Activated naive CD4-positive, alpha-beta T cell treated with anti-CD3 and anti-CD28 coated beads, Interleukin-2, amount 50 U/mL, for 24 hours (primary cell): ENCODE measurements around the gene SEC14L1.

Experiments
- H3K27ac Mint-ChIP-seq: one replicate; pipeline ENCODE4 v1.8.0; 2021; ENCODE audit warnings: mild to moderate bottlenecking, mixed read lengths
- H3K27me3 Mint-ChIP-seq: one replicate; pipeline ENCODE4 v1.8.0; 2021; ENCODE audit warnings: mixed read lengths
- H3K36me3 Mint-ChIP-seq: one replicate; pipeline ENCODE4 v1.8.0; 2021; ENCODE audit warnings: mixed read lengths
- H3K4me1 Mint-ChIP-seq: one replicate; pipeline ENCODE4 v1.8.0; 2021; ENCODE audit warnings: mixed read lengths
- H3K4me3 Mint-ChIP-seq: one replicate; pipeline ENCODE4 v1.8.0; 2021; ENCODE audit warnings: mild to moderate bottlenecking, mixed read lengths
- H3K9me3 Mint-ChIP-seq: one replicate; pipeline ENCODE4 v1.8.0; 2021; ENCODE audit warnings: mixed read lengths

Gene SEC14L1

GRCh38 chr17:77217123-77217522, 76.4 kb downstream of the SEC14L1 start:
- no peaks in the 10 kb centered on the region for H3K27me3 Mint-ChIP-seq
- no peaks in the 10 kb centered on the region for H3K9me3 Mint-ChIP-seq
- H3K4me1 Mint-ChIP-seq, result no peaks in the 10 kb centered on the region
- peaks cover 1% of the 10 kb centered on the region for H3K36me3 Mint-ChIP-seq
- H3K4me3 Mint-ChIP-seq, result no peak overlapping the region
- H3K27ac Mint-ChIP-seq, result no peak overlapping the region

DNA sequence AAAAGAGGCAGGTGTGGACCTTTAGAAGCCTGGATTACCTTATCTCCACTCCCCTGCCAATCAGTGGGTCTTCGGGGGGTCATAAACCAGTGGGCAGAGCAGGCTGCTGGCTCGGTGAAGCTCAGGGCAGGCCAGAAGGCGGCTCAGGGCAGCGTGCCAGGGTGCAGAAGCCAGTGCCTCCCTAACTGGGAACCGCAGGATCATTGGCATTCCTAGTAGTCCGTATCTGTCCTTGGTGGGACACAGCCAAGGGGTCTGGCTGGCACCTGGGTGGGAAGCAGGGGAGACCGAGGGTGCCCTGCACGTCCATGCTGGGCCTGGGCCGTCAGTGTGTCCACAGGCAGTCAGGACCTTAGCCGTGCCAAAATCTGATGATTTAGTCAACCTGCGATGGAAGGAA, 76.8 kb downstream of the SEC14L1 start:
- Mint-ChIP-seq H3K4me1 (no peaks in the 10 kb centered on the region), H3K36me3 (peaks cover 1% of the 10 kb centered on the region), H3K9me3 (no peaks in the 10 kb centered on the region), H3K27me3 (no peaks in the 10 kb centered on the region), H3K27ac (no peak overlapping the region), H3K4me3 (no peak overlapping the region)

DNA sequence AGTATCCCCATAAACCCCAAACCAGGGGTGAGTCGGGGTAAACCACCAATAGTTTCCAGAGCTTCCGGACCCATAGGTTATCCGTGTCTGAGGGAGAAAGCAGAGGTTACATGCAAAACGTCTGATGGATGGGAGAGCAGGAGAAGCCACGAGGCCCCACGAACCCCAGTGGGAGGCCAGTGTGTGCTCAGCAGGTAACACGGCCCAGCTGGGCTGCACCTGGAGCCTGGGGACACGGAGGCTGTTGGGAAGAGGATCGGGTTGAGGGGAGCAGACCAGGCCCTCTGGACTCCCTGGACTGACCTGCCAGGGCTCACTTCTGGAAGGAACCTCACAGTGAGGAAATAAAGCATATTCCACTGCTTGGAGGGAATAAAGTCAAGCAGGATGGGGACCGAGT, 78.1 kb downstream of the SEC14L1 start:
- H3K36me3 Mint-ChIP-seq, result peaks cover 1% of the 10 kb centered on the region
- H3K4me1 Mint-ChIP-seq, result no peaks in the 10 kb centered on the region
- no peak overlapping the region for H3K4me3 Mint-ChIP-seq
- H3K9me3 Mint-ChIP-seq, result no peaks in the 10 kb centered on the region
- H3K27me3 Mint-ChIP-seq, result no peaks in the 10 kb centered on the region
- H3K27ac Mint-ChIP-seq, result no peak overlapping the region

DNA sequence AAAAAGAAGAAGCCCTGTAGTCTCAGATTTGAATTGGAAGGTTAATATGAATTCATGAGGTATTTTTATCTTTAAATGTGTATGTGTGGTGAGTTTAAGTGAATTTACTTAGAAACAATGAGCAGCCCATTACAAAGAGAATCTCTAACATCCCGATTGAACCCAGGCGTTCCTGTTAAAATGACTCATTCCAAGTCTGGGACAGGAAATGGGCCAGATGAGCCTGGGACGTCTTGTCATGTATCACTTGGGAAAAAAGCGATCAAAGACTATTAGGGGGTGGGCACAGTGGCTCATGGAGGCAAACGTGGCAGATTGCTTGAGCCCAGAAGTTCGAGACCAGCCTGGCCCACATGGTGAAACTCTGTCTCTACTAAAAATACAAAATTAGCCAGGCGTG, 81.6 kb downstream of the SEC14L1 start:
- H3K27ac Mint-ChIP-seq, result no peak overlapping the region
- H3K27me3 Mint-ChIP-seq, result no peaks in the 10 kb centered on the region
- H3K4me1 Mint-ChIP-seq, result no peaks in the 10 kb centered on the region
- no peaks in the 10 kb centered on the region for H3K9me3 Mint-ChIP-seq
- no peak overlapping the region for H3K4me3 Mint-ChIP-seq
- peaks cover 1% of the 10 kb centered on the region for H3K36me3 Mint-ChIP-seq

GRCh38 chr17:77223642-77224420, 83.1 kb downstream of the SEC14L1 start:
- H3K36me3 Mint-ChIP-seq, result no peaks in the 10 kb centered on the region
- no peaks in the 10 kb centered on the region for H3K9me3 Mint-ChIP-seq
- H3K27me3 Mint-ChIP-seq, result no peaks in the 10 kb centered on the region
- H3K4me1 Mint-ChIP-seq, result no peaks in the 10 kb centered on the region
- H3K27ac Mint-ChIP-seq, result no peak overlapping the region
- no peak overlapping the region for H3K4me3 Mint-ChIP-seq

DNA sequence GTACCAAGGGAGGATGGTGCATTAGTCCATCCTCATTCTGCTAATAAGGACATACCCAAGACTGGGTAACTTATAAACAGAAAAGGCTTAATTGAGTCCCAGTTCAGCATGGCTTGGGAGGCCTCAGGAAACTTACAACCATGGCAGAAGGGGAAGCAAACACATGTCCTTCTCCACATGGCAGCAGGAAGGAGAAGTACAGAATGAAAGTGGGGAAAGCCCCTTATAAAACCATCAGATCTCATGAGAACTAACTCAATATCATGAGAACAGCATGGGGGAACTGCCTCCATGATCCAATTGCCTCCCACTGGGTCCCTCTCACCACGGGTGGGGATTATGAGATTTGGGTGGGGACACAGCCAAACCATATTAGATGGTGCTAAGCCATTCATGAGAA, 84.5 kb downstream of the SEC14L1 start:
- Mint-ChIP-seq H3K9me3 (no peaks in the 10 kb centered on the region), H3K36me3 (no peaks in the 10 kb centered on the region), H3K4me1 (no peaks in the 10 kb centered on the region), H3K27me3 (no peaks in the 10 kb centered on the region), H3K27ac (no peak overlapping the region), H3K4me3 (no peak overlapping the region)

DNA sequence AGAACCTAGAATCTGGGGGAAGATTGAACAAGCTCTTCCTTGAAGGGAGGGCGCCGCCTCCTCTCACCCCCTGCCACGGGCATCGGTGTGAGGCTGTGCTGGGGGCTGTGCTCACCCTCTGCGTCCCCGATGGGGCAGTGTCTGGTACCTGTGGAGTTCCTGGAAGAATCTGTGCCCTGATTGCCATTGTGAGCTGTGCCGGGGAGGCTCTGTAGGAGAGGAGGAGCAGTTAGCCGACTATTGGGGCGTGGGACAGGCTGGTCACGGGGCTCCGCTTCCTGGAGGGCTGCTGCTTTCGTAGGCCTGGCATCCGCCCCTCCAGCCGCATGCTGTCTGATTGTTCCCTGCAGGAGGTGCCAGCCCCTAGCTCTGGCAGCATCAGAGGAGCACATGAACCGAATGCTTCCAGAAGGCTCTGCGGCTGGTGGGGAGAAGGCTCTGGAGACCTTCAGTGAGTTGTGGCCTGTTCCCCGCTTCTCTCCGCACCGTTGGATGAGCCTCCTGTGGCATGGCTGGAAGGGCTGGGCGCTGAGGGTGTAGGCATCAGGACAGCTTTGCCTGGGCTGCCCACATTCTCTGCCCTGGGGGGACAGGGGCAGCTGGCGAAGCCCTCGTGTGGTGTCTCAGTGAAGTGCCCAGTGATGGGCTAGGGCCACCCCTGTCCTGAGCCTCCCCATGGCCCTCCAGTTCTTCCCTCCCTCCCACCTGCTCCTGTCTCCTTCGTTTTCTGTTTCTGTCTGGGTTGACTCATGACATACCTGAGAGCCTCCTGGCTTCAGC, 86.9 kb downstream of the SEC14L1 start:
- no peaks in the 10 kb centered on the region for H3K36me3 Mint-ChIP-seq
- no peaks in the 10 kb centered on the region for H3K9me3 Mint-ChIP-seq
- no peak overlapping the region for H3K4me3 Mint-ChIP-seq
- H3K27me3 Mint-ChIP-seq, result no peaks in the 10 kb centered on the region
- no peak overlapping the region for H3K27ac Mint-ChIP-seq
- no peaks in the 10 kb centered on the region for H3K4me1 Mint-ChIP-seq

- Mint-ChIP-seq H3K4me1 (no peaks in the 10 kb centered on the region), H3K4me3 (no peak overlapping the region)
These were observed 87.5 kb downstream of the SEC14L1 start for GRCh38 chr17:77228241-77228752.

DNA sequence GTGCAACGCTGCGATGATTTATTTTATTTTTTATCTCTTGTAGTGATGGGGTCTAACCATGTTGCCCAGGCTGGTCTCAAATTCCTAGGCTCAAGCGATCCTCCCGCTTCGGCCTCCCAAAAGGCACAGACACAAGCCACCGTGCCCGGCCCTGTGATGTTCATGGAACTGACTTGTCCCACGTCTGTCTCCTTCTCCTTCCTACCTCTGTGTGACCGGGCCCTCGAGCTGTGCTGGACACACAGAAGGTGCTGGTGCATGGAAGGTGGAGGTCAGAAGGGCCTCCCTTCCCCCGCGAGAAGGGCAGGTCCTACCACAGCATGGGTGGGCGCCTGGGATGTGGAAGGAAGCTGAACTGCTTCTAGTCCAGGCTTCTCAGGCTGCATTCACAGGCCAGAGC, 88.0 kb downstream of the SEC14L1 start:
- Mint-ChIP-seq H3K9me3 (no peaks in the 10 kb centered on the region), H3K4me3 (no peak overlapping the region), H3K27ac (no peak overlapping the region), H3K4me1 (no peaks in the 10 kb centered on the region), H3K27me3 (no peaks in the 10 kb centered on the region), H3K36me3 (no peaks in the 10 kb centered on the region)

More at GRCh38 chr17:77228241-77228752, 87.5 kb downstream of the SEC14L1 start:
- H3K9me3 Mint-ChIP-seq, result no peaks in the 10 kb centered on the region
- H3K27me3 Mint-ChIP-seq, result no peaks in the 10 kb centered on the region
- no peaks in the 10 kb centered on the region for H3K36me3 Mint-ChIP-seq
- no peak overlapping the region for H3K27ac Mint-ChIP-seq

DNA sequence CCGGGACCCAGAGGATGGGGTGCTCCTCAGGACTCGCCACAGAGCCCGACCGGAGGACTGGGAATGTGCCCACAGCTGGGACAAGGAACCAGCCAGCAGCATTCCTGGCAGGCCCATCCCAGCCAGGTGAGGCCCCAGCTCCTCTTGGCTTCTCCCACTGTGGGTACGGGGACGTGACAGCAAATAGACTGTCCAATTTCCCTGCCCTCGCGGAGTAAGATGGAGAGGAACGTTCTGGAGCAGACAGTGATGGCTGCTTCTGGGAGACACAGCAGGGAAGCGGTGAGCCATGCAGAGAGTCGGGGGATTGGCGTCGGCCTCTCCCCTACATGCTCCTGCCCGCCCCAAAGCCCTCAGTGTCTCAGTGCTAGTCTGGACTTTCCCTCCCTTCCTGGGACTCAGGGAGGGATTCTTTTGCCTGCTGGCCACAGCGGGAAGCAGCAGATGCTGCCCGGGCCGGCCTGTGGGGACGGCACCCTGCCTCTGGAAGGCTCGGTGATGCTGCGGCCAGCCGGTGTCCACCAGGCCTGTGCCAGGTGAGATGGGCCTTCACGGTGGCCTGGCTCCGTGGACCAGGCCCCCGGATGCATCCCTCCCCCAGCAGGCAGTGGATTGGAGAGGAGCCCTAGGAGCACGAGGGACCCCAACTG, 89.1 kb downstream of the SEC14L1 start:
- Mint-ChIP-seq H3K9me3 (no peaks in the 10 kb centered on the region), H3K36me3 (no peaks in the 10 kb centered on the region), H3K4me3 (no peak overlapping the region), H3K4me1 (peaks cover 1% of the 10 kb centered on the region), H3K27ac (no peak overlapping the region), H3K27me3 (no peaks in the 10 kb centered on the region)

DNA sequence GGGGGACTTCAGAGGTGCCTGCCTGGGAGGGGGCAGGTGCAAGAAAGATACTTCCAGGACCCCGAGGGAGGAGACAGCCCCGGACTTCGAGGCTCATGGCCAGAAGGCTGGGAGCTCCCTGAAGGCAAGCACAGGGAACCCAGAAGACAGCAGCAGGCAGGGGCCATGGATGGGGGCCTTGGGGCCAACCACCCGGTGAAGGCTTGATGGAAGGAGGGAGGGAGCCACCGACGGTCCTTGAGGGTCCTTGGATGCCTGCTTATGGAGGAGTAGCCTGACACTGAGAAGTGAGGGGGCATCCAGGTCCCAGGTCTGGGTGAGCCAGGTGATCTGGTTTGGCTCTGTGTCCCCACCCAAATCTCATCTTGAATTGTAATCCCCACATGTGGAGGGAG, 89.7 kb downstream of the SEC14L1 start:
- H3K27ac Mint-ChIP-seq, result no peak overlapping the region
- H3K4me1 Mint-ChIP-seq, result peaks cover 6% of the 10 kb centered on the region
- H3K4me3 Mint-ChIP-seq, result no peak overlapping the region
- no peaks in the 10 kb centered on the region for H3K27me3 Mint-ChIP-seq
- H3K36me3 Mint-ChIP-seq, result no peaks in the 10 kb centered on the region
- H3K9me3 Mint-ChIP-seq, result no peaks in the 10 kb centered on the region

- H3K4me3 Mint-ChIP-seq, result no peak overlapping the region
- no peaks in the 10 kb centered on the region for H3K27me3 Mint-ChIP-seq
- peaks cover 9% of the 10 kb centered on the region for H3K4me1 Mint-ChIP-seq
- no peaks in the 10 kb centered on the region for H3K9me3 Mint-ChIP-seq
- H3K36me3 Mint-ChIP-seq, result no peaks in the 10 kb centered on the region
- no peak overlapping the region for H3K27ac Mint-ChIP-seq
These were observed 90.5 kb downstream of the SEC14L1 start for GRCh38 chr17:77231076-77231871.

GRCh38 chr17:77233127-77233526, 92.4 kb downstream of the SEC14L1 start:
- Mint-ChIP-seq H3K4me3 (no peak overlapping the region), H3K27me3 (no peaks in the 10 kb centered on the region), H3K9me3 (no peaks in the 10 kb centered on the region), H3K27ac (no peak overlapping the region), H3K36me3 (no peaks in the 10 kb centered on the region), H3K4me1 (peaks cover 9% of the 10 kb centered on the region)

DNA sequence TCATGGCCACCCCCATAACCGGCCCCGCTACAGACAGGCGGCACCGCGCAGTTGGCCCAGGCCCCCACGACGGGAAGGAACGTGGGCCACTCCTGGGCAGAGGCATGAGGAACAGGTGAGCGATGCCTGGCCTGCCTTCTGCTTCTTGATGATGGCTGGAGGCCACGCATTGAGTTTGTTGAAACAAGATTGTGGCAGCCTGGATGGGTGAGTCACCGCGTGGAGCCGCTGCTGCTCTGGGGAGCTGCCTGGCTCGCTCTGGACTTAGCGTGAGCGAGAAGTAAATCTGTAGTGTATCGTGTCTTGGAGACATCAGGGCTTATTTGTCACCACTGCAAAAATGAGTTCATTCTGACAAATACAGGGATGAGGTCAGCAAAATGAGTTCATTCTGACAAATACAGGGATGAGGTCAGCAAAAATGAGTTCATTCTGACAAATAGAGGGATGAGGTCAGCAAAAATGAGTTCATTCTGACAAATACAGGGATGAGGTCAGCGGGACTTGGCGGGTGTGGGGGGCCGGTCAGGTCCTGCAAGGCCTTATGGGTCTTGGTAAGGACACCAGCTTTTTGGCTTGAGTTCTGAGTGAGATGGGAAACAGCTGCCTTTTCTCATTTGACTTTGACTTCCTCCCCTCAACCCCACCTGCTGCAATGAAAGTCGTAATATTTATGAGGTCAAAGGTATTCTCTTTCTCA, 93.0 kb downstream of the SEC14L1 start:
- no peaks in the 10 kb centered on the region for H3K9me3 Mint-ChIP-seq
- no peaks in the 10 kb centered on the region for H3K36me3 Mint-ChIP-seq
- no peak overlapping the region for H3K27ac Mint-ChIP-seq
- H3K4me3 Mint-ChIP-seq, result no peak overlapping the region
- peaks cover 9% of the 10 kb centered on the region for H3K4me1 Mint-ChIP-seq
- no peaks in the 10 kb centered on the region for H3K27me3 Mint-ChIP-seq

- Mint-ChIP-seq H3K36me3 (no peaks in the 10 kb centered on the region), H3K27me3 (no peaks in the 10 kb centered on the region), H3K27ac (peak overlapping the region; percentile 52), H3K4me1 (peaks cover 9% of the 10 kb centered on the region), H3K9me3 (no peaks in the 10 kb centered on the region), H3K4me3 (peak overlapping the region; percentile 83)
These were observed 93.9 kb downstream of the SEC14L1 start for GRCh38 chr17:77234695-77235094.
